HG02588 (cell line): ENCODE results near the gene STS.

Experiments used
- ATAC-seq: cut with Tn5 transposase; IDR thresholded peaks from one replicate; pipeline ENCODE4 v1.9.1; 2021; ENCODE audit warnings: mild to moderate bottlenecking, moderate library complexity; ENCODE audit not compliant: unreplicated experiment

STS gene

DNA sequence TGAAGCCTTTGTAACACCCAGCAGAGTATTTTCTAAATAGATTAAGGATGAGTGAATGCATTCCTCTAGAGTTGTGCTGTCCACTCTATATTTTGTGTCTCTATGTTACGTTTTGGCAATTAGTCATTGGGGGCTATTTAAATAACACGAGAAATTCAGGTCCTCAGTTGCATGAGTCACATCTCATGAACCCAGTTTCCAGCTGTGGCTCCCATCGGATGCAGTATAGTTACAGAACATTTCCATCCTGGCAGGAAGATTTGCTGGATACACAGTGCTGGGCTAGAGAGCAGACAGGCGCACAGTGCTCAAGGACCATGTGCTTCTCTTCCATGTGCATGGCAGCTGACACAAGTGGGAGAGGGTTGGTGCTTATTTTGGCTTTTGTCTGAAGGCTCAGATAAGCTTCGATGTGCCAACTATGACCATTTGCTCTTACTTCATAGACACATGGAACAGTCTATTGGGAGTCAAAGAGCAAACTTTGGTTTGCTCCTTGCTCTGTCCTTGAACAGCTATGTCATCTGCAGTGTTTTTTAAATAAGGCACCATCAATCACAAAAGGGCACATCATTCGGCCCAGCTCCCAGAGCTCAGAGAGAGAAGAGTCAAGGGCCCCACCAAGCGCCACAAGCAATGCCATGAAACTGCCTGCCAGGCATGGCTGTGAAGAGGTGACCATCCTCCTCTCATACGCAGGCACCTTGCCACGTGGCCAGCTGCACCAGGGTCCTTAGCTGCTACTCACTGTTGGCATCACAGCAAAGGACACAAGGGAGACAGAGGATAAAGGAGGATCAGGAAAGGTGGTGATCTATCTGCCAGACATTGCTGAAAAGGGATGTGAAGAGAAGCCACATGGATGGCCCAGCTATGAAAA lies 8.1 kb upstream of the STS start:
- no peak for ATAC-seq

GRCh38 chrX:7143076-7143475 lies 4.4 kb upstream of the STS start:
- no peak for ATAC-seq

DNA sequence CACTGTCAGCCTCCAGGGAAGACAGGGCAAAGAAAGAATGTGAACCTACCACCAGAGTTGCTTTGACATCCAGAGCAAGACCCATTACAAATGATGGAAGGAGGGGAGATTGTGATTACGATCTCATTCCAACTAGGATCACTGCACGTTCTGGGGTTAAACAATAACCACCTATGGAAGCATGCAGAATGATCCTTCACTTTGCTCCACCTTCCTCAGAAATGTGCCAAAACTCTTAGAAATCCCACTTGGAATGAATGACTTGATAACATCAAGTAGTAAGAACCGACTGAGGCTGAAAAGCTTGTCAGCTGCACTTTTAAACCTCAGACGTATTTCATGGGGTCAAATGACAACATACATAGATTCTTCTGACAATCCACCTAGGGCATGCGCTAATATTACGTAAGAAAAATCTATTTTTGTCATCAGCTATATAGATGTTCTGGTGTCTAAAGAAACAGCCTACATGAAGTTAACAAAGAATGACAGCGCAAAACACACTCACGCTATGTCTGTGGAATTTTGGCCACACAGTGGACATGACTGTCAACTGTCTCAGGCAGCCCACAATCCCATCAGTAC lies 3.5 kb upstream of the STS start:
- ATAC-seq: no peak

- no peak for ATAC-seq
Observed at GRCh38 chrX:7145454-7145853, 2.1 kb upstream of the STS start.

- no peak for ATAC-seq
Observed at GRCh38 chrX:7146020-7146702, 1.4 kb upstream of the STS start.

GRCh38 chrX:7146703-7147412 lies 654 bp upstream of the STS start:
- ATAC-seq: peak; percentile 12

DNA sequence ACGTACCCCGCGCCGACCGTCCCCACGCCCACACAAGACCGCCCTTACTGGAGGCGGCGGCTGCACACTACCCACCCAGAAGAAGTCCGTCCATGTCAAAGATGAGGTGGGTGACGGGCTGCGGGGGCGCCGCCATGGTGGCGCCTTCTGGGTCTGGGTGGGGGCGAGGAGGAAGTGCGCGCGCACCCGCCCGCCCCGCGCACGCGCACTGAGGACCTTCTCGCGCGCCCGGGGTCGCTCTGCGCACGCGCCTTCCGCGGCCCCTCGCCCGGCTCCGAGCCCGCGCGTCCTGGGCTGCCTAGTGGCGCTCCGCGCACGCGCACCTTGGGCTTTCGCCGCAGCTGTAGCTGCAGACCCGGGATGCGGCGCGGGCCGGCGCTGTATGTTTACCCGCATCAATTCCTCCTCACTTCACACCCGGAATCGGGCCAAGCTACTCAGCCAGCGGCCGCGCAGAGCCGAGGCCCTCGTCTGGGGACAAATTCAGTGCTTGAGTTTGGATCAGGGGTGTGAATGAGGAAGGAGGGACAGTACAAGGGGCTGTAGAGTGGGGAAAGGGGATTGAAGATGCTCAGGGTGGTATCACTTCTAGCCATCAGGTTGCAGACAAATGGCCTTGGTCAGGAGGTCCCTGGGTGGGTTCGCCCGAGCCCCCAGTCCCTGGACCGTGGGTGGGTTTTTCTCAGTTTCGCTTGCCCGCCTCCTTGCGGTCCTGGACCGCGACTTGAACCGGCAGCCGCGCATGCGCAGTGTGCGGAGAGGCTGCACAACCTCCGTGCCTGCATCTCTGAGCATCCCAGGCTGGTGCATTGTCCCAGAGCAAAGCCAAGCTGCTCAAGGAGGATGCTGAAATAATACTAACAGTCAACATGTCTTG lies 704 bp downstream of the STS start, which contains the start of gene PUDP:
Gene PUDP, minus strand, starts transcription at position 176 of the 877 bp plus-strand sequence. Its CDS starts 40 bp downstream, at position 136.
- ATAC-seq: peak; percentile 79

DNA sequence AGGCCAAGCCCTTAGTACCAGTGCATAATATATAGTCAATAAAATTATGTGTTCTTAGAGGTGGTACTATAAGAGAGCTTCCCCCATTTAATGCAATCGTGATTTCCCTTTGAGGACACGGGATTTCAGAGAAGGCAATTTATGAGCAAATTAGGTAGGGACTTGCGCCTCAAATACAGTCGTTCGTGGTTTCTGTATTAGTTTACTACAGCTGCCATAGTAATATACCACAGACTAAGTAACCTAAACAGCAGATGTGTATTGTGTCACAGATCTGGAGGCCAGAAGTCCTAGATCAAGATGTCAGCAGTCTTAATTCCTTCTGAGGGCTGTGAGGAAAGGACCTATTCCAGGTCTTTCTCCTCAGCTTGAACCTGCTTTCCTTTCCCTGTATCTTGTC lies 1.9 kb downstream of the STS start:
- ATAC-seq: no peak

- no peak for ATAC-seq
Observed at GRCh38 chrX:7153231-7153630, 5.7 kb downstream of the STS start.

DNA sequence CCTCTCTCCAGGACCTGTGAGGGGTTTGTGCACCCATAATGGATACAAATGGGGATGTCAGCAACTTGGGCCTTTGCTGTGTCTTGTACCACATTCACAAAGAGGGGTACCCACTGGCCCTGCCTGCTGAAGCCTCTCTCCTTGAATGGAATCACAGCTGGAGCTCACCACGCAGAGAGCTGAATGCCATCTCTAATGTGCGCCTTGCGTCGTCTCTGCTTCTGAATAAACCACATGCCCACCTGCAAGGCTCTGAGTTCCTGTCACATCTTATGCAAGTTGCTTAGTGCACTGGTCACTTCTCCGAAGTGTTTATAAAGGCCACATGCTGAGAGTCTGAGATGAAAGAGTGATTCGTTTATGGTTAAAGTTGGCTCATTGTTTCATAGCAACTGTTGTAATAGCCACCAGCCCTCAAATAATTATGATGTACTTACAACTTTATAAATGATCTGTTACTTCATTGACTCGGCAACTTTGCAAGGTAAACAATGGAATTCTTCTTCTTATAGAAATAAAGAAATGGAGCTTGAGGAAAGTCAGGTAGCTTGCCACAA lies 6.6 kb downstream of the STS start:
- ATAC-seq: no peak

DNA sequence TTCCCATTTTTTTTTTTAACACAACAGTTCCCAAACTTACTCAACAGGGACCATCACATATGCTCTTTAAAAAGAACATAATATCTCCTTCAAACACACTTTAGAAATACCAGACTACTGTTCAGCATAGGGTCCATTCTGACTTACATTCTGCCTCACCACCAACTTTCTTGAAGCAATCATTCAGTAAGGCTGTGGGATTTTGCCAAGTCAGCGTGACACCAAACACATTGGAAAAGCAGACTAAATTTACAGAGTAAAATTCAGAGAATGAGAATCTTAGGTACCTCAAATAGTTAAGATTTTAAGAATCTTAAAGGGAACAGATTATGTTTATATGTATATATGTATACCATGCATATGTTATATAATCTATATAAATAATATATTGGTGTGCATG lies 7.7 kb downstream of the STS start:
- ATAC-seq: no peak

GRCh38 chrX:7156879-7157278 lies 9.4 kb downstream of the STS start:
- ATAC-seq: no peak

DNA sequence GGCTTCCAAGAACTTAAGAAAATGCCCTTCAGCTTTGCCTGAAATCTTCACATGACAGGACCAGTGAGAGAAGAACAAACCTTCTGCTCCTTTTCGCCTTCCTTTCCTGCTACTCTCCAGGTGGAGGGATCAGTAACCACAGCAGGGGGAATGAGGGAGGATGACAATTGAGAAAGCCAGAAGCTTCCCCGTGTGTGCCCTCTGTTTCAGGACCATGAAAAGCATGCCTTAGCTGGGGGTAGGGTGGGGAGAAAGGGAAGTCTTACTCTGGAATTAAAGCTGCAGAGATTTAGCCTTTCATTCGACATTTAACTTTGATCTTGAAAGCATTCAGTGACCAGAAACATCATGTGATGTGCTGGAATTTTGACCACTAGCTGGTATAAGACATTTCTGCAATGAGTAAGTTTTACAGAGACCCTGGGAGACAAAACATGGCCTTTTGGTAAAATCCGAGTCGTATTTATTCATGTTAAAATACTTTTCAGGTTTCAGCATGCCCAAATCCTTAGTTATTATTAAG lies 11.0 kb downstream of the STS start:
- ATAC-seq: no peak

DNA sequence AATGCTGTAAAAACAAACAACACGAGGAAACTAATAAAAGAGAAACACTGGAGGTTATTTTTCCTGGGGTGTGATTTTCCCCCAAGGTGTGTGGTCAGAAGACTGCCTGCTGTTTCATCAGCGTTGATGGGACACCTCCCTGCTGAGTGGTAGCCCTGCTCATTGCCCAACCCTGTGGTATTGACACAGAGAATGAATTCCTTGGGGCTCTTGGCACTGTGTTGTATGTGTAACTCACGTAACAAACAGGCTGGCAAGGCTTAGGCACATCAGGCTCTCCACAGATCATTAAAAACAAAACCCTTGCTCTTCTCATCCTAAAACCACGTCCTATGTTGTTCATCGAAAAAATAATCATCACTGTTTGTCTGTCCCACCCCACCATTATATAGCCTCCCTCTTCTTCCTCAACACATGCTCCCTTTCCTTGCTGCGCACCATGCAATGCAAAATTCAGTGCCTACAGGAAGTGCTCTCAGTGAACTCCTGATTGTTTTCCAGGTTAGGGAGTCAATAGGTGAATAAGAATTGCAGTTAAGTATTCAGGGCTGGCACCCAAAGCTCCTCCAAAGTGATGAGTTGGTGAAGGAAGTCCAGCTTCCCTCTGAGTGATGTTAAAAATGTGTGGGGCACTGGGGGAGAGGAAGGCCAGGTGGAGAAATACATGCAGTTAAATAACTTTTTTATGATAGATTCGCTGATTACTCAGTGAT lies 11.8 kb downstream of the STS start:
- no peak for ATAC-seq

GRCh38 chrX:7163146-7163677 lies 15.7 kb downstream of the STS start:
- no peak for ATAC-seq

DNA sequence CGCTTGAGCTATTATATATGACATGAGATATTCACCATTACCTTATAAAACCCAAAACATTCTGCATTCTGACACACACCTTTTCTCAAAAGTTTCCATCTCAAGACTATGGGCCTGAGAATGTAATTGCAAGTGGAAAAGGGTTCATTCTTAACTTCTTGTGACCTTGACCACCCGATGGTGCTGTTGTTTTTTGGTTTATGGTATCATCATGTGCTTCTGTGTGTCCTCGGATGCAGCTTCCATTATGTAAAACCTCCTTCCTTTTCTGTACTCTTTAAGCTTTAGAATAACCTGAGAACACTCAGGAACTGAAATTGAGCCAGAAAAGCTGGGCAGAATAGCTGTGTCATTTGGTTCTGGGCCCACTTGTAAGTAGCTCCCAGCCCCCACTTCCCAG lies 16.7 kb downstream of the STS start:
- ATAC-seq: peak; percentile 69

DNA sequence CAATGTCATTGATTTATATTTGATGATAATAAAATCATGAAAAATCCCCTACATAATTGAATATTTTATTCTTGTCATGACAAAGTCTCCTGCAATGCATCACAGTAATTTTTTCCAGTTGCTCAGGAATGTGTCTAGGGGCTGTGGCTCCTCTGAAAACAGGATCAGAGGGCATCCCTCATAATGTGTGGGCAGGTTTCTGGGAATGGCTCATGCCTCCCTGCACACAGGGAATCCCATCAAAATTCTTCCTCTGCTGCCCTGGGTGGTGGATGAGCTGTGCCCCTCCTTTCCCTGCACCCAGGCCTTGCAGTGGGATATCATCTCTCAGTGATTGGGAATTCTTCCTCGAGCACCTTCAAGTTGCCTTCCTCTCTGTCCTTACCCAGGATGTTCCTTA lies 20.9 kb downstream of the STS start:
- ATAC-seq: no peak

- ATAC-seq: no peak
Observed at GRCh38 chrX:7169627-7170026, 22.1 kb downstream of the STS start.

DNA sequence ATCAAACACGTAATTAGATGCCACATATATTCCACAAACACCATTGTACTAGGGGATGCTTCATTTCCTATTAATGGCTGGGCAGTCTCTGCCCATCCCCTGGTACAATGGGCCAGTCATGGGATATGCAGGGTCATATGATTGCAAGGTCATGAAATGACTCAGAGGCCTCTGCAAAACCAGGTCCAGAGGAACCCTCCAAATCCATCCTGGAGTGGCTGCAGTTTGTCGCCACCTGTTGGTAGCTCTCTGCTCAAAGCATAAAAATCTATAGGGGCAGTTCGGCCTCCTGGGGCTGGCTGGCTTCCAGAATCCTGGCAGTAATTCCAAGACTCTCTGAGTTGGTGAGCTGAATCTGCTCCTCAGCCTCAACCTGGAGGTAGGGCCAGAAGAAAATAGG lies 23.4 kb downstream of the STS start:
- ATAC-seq: no peak
